ENCODE measurements around the gene CPA3. TPM values are rescaled to one million over a fixed set of nuclear protein-coding genes. Genes with fewer than 3 reads are reported as not detected.

CPA3 gene
- total RNA-seq, 8 experiments from 2014 or later = not detected

DNA sequence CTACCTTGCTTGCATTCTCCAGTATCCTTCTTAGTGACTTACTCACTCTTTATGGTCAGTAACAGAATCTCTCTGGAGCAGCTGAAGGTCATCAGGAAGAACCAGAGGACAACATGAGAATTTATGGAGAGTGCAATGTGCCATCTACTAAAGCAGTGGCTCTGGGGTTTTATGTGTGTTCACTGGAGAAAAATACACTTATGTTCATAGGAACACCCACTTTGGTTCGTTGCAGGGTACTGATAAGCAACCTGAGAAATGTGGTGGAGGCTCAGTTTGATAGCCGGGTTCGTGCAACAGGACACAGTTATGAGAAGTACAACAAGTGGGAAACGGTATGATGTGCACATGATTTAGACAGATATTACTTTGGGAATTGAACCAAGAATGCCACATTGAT, 24.6 kb upstream of the CPA3 start:
- no peak overlapping the region for H3K4me3 ChIP-seq
- no peak overlapping the region for H3K27ac ChIP-seq
- in situ Hi-C loops (cut with MboI; ENCODE audit: low pct_unique_long_range_greater_than_20kb in 2 of 9, low sequenced_read_pairs in 9 of 9, unreplicated experiment in 9 of 9) = no loop called here
- ATAC-seq (replicated peaks in 6 of 8) = no peak
- 20 to 92% (median 80%) methylated on average over 1 to 4 of the region's 4 CpGs; no CpG with 5 or more reads in 2 of the 10 experiments for WGBS, 10 experiments
- peaks cover 0 to 8% of the 10 kb centered on the region in 2 donors for H3K4me1 ChIP-seq (replicated peaks in 1 of 2)

DNA sequence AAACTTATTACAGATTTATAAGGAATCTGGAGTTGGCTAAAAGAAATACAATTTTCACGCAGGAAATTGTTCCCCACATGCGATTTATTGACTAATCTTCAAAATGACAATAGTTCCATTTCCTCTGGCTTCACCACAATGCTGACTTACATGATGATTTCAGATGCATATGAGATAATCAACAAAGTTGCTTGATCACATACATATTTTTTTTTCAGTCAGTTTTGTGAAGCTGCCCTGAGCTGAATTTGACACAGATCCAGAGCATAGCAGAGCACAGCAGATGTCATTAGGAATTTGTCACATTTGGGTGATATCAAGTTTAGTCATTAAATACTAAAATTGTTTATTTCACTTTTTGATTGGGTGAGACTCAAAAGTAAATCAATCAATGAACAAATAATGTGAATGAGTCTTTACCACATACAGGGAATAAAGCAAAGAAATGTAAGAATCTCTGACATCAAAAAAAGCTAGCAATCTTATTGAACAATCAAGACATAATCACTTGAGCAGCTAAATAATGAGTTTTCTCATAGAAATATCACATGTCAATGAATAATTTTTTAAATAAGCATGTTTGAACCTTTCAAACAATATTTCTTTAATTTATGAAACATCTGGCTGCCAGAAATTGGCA, 19.2 kb upstream of the CPA3 start:
- peaks cover 0 to 8% of the 10 kb centered on the region in 2 donors for H3K4me1 ChIP-seq (replicated peaks in 1 of 2)
- 25 to 100% (median 95%) methylated on average over 1 to 2 of the region's 2 CpGs; no CpG with 5 or more reads in 2 of the 10 experiments for WGBS, 10 experiments
- in situ Hi-C loops (cut with MboI; ENCODE audit: low pct_unique_long_range_greater_than_20kb in 2 of 9, low sequenced_read_pairs in 9 of 9, unreplicated experiment in 9 of 9) = no loop called here
- ATAC-seq (replicated peaks in 6 of 8) = peak in 1 of 8 experiments; percentile 34
- no peak overlapping the region for H3K27ac ChIP-seq
- no peak overlapping the region for H3K4me3 ChIP-seq

DNA sequence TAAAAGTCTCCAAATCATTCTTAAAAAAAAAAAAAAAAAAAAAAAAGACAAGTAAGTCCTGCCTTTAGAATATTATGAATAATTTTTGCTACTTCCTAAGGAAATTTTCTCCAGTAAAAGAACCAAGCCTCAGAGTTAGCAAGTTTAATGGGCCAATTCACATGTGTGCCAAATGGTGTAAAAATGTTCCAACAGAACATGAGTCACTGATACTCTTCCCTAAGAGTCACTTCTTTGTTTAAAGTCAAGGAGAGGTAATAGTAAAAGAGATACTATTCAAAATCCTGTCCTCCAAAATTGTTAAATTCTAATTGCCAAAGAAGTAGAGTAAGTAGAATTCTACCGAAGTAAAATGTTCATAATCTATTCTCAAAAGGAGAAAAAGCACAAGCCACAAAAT, 17.7 kb upstream of the CPA3 start:
- 0 to 100% (median 50%) methylated on average over 1 of the region's 1 CpG; no CpG with 5 or more reads in 1 of the 10 experiments for WGBS, 10 experiments
- in situ Hi-C loops (cut with MboI; ENCODE audit: low pct_unique_long_range_greater_than_20kb in 2 of 9, low sequenced_read_pairs in 9 of 9, unreplicated experiment in 9 of 9) = no loop called here
- H3K4me1 ChIP-seq (replicated peaks in 1 of 2) = no peaks in the 10 kb centered on the region
- no peak overlapping the region for H3K4me3 ChIP-seq
- peak in 2 of 8 experiments; percentile 60 to 61 for ATAC-seq (replicated peaks in 6 of 8)
- H3K27ac ChIP-seq = no peak overlapping the region

DNA sequence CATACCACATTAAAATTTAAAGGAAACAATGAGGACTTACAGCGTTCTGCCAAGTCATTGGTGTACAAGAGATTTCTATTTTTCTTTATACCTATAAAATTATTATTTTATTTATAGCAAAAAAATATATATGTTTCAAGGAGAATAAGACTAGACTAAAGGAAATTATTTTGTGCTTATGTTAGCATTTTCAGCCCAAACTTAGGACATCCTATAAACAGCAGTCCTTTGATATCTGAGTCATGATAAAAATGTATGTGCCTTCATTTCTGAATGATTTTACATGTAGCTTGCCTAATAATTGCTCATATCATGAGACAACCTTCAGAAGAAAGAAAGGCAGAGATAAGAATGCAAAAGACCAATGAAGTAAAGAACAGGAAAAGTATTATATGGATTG, 16.7 kb upstream of the CPA3 start:
- ATAC-seq (replicated peaks in 6 of 8) = no peak
- Histone ChIP-seq H3K27ac (no peak overlapping the region), H3K4me1 (replicated peaks in 1 of 2) (no peaks in the 10 kb centered on the region), H3K4me3 (no peak overlapping the region)
- WGBS, 10 experiments = 57 to 100% (median 97%) methylated on average over 1 of the region's 1 CpG; no CpG with 5 or more reads in 2 of the 10 experiments
- in situ Hi-C loops (cut with MboI; ENCODE audit: low pct_unique_long_range_greater_than_20kb in 2 of 9, low sequenced_read_pairs in 9 of 9, unreplicated experiment in 9 of 9) = no loop called here

DNA sequence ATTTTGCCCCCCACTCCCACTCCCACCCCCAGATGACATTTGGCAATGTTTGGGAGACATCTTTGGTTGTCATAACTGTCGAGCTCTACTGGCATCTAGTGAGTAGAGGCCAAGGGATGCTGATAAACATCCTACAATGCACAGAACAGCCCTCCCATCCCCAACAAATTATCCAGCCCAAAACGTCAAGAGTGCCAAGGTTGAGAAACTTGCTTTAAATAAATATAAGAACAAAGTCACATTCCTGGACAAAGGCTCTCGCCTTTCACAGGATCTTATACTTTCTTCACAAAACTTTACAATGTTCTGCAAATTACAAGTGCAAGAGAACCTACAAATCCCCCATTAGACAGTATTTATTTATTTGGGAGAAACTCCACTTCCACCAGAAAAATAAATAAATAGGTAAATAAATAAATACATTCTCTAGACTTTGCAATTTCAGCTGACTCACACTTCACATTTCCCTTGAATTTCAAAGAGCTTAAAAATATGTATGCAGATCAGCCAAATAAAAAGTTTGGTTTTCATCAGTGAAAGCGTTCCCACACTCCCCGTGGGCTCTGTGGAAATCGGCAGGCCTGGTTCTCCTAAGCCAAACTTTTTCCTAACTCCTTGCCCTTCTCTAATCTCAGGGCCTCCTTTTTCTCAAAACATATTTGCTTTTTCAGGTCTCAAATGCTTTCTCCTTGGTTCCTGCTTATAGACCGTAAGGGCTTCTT, 12.7 kb upstream of the CPA3 start:
- H3K4me1 ChIP-seq (replicated peaks in 1 of 2) = no peaks in the 10 kb centered on the region
- 41 to 96% (median 80%) methylated on average over 3 to 7 of the region's 7 CpGs for WGBS, 10 experiments
- H3K4me3 ChIP-seq = no peak overlapping the region
- no peak overlapping the region for H3K27ac ChIP-seq
- in situ Hi-C loops (cut with MboI; ENCODE audit: low pct_unique_long_range_greater_than_20kb in 2 of 9, low sequenced_read_pairs in 9 of 9, unreplicated experiment in 9 of 9) = loop anchor here in 1 of 9 experiments (10.0 kb wide), 1 partner anchor 92 kb away; no protein-coding TSS in a partner anchor
- peak in 2 of 8 experiments; percentile 52 to 59 for ATAC-seq (replicated peaks in 6 of 8)

DNA sequence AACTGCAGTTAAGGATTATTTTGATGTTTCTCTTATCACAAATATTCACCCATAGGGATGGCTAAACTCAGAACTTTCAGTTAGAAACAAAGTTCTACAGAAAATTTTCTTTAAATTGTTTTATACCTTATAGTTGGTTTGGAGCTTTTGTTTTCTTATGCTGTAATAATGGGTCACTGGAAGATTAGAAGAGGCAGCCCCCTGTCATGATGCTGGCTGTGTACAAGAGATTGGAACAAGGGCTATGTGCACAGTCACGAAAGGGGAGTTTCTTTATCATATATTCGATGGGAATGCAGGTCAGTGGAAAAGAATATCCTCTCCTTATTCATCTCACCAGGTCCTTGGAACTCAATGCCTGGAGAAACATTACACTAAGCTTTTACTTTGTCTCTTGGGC, 12.0 kb upstream of the CPA3 start:
- in situ Hi-C loops (cut with MboI; ENCODE audit: low pct_unique_long_range_greater_than_20kb in 2 of 9, low sequenced_read_pairs in 9 of 9, unreplicated experiment in 9 of 9) = loop anchor here in 1 of 9 experiments (10.0 kb wide), 1 partner anchor 92 kb away; no protein-coding TSS in a partner anchor
- H3K4me1 ChIP-seq (replicated peaks in 1 of 2) = no peaks in the 10 kb centered on the region
- 70 to 94% (median 81%) methylated on average over 1 to 2 of the region's 2 CpGs for WGBS, 10 experiments
- no peak overlapping the region for H3K27ac ChIP-seq
- no peak overlapping the region for H3K4me3 ChIP-seq
- ATAC-seq (replicated peaks in 6 of 8) = no peak

DNA sequence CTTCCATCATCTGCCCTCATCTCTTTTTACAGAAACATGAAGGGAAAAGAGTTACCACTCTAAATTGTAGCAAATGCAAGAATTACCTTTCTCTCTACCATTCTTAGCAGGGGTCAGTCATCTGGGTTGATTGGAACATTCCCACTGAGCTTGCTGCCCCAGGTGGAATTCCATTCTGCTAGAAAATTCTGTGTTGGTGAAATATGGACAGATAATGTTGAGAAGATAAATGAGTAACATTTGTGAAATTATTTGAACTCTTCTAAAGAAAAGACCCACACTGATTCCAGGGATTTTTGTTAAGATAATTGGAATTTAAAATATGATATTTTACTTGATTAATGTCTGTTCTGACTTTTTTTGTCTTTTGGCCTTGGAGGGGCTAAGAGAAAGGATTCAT, 11.0 kb upstream of the CPA3 start:
- Histone ChIP-seq H3K27ac (no peak overlapping the region), H3K4me1 (replicated peaks in 1 of 2) (no peaks in the 10 kb centered on the region), H3K4me3 (no peak overlapping the region)
- no peak for ATAC-seq (replicated peaks in 6 of 8)
- in situ Hi-C loops (cut with MboI; ENCODE audit: low pct_unique_long_range_greater_than_20kb in 2 of 9, low sequenced_read_pairs in 9 of 9, unreplicated experiment in 9 of 9) = loop anchor here in 1 of 9 experiments (10.0 kb wide), 1 partner anchor 91 kb away; no protein-coding TSS in a partner anchor

DNA sequence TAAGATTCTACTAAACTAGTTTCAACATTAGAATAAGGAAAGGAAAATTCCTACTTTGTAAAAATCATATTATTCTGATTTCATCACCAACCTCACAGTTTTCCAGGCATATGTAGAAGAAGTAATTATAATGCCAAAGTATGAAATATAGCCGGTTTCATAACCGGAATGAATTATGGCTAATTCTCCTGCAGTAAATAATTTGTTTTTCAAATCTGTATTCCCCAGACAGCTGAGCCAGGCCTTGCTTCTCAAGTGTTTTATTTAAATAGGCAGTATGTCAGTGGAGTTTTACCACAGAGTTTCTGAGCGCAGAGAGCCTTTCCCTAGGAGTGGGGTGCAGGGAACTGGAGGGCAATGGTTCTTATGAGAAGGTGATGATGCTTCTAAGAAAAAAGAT, 8.7 kb upstream of the CPA3 start:
- ATAC-seq (replicated peaks in 6 of 8) = peak in 5 of 8 experiments; percentile 16 to 74 (median 57)
- in situ Hi-C loops (cut with MboI; ENCODE audit: low pct_unique_long_range_greater_than_20kb in 2 of 9, low sequenced_read_pairs in 9 of 9, unreplicated experiment in 9 of 9) = loop anchor here in 1 of 9 experiments (10.0 kb wide), 1 partner anchor 88 kb away; no protein-coding TSS in a partner anchor
- Histone ChIP-seq H3K4me1 (replicated peaks in 1 of 2) (no peaks in the 10 kb centered on the region), H3K27ac (no peak overlapping the region), H3K4me3 (no peak overlapping the region)
- WGBS, 10 experiments = 0 to 100% (median 85%) methylated on average over 2 to 3 of the region's 3 CpGs; no CpG with 5 or more reads in 1 of the 10 experiments

DNA sequence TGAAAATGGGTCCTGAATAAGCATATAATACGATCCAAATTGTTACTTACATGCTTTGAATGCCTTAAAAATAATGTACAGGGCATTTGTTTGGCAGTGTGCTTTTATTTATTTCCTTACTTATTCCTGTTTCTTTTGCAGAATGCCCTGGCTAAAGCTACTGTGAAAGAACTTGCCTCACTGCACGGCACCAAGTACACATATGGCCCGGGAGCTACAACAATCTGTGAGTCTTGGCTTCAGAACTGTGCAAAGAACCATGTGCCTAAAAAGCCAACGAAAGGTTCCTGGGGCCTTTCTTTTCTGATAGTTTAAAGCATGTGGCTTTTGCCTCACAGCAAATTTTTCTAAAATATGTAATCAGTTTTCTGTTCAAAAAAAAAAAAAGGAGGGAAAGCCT, 7.8 kb upstream of the CPA3 start:
- Histone ChIP-seq H3K27ac (no peak overlapping the region), H3K4me1 (replicated peaks in 1 of 2) (no peaks in the 10 kb centered on the region)
- 27 to 96% (median 90%) methylated on average over 2 to 4 of the region's 4 CpGs for WGBS, 10 experiments

DNA sequence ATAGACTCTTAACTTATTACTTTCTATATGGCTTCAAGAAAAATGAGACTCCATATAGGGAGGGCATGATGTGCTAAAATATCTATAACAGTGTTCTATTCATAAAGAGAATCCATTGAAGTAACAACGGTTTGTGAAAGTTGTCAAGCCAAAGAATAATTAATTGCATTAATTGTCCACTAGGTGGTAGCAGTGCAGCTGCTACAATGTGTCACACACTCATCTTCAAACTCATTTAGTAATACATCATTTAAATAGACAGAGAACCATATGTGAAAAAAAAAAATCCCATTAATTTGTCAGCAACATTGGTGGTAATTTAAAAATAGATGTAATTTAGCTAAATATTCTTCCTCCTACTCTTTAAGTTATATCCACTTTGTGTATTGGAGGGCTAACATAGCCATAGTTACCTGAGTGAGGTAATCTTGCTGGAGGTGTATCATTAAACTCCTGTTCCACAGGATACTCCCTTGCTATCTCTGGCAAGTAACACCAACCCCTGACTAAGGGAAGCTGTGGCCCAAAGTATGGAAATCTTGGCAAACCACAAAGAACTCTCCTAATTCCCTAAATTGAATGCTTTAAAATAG, 3.7 kb upstream of the CPA3 start:
- Histone ChIP-seq H3K4me3 (no peak overlapping the region), H3K27ac (no peak overlapping the region), H3K4me1 (replicated peaks in 1 of 2) (no peaks in the 10 kb centered on the region)
- WGBS, 10 experiments = 0 to 83% (median 15%) methylated on average over 1 of the region's 1 CpG
- ATAC-seq (replicated peaks in 6 of 8) = peak in 3 of 8 experiments; percentile 36 to 57 (median 54)
- in situ Hi-C loops (cut with MboI; ENCODE audit: low pct_unique_long_range_greater_than_20kb in 2 of 9, low sequenced_read_pairs in 9 of 9, unreplicated experiment in 9 of 9) = no loop called here

More for the DNA sequence above, 7.8 kb upstream of the CPA3 start:
- in situ Hi-C loops (cut with MboI; ENCODE audit: low pct_unique_long_range_greater_than_20kb in 2 of 9, low sequenced_read_pairs in 9 of 9, unreplicated experiment in 9 of 9) = loop anchor here in 1 of 9 experiments (10.0 kb wide), 1 partner anchor 87 kb away; no protein-coding TSS in a partner anchor
- no peak for ATAC-seq (replicated peaks in 6 of 8)
- no peak overlapping the region for H3K4me3 ChIP-seq

DNA sequence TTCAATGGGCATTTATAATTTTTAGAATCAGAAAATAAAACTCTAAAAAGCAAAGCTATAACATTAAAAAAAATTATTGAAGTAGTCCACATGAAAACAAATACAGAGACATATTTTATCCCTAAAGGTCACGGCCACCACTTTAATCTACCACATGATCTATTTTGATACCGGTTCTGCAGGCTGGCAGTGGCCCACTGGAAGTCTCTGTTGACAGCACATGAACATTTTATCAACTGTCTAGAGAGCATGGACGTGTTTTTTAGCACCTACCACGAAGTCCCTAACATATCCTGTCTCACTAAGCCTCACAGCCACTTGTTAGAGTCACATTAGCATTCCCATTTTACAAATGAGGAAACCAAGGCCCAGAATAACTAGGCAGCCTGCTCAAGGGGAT, 1.8 kb upstream of the CPA3 start:
- ATAC-seq (replicated peaks in 6 of 8) = no peak
- WGBS, 10 experiments = 38 to 100% (median 77%) methylated on average over 1 to 4 of the region's 4 CpGs; no CpG with 5 or more reads in 1 of the 10 experiments
- H3K4me3 ChIP-seq = no peak overlapping the region
- no peak overlapping the region for H3K27ac ChIP-seq
- H3K4me1 ChIP-seq (replicated peaks in 1 of 2) = no peaks in the 10 kb centered on the region
- in situ Hi-C loops (cut with MboI; ENCODE audit: low pct_unique_long_range_greater_than_20kb in 2 of 9, low sequenced_read_pairs in 9 of 9, unreplicated experiment in 9 of 9) = no loop called here

DNA sequence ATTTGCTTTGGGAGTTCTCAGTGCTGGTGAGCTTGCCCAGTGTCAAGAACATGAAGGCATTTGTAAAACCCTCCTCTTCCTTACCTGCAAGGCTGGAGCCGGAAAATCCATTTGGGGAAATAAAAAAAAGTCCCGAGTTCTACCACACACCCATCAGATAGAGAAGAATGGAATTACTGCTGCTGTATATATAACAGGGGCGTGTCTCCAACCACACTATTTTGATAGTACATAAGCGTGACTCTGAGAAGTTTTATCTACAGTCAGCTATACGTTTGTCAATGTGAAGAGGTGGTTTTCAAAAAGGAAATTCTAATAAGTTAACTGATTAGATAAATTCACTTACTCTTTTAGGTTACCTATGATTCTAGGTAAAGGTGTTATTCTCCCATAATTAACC, 1.3 kb upstream of the CPA3 start:
- in situ Hi-C loops (cut with MboI; ENCODE audit: low pct_unique_long_range_greater_than_20kb in 2 of 9, low sequenced_read_pairs in 9 of 9, unreplicated experiment in 9 of 9) = no loop called here
- H3K4me3 ChIP-seq = no peak overlapping the region
- WGBS, 10 experiments = 74 to 100% (median 80%) methylated on average over 1 to 4 of the region's 5 CpGs; no CpG with 5 or more reads in 3 of the 10 experiments
- H3K4me1 ChIP-seq (replicated peaks in 1 of 2) = no peaks in the 10 kb centered on the region
- ATAC-seq (replicated peaks in 6 of 8) = no peak
- no peak overlapping the region for H3K27ac ChIP-seq

DNA sequence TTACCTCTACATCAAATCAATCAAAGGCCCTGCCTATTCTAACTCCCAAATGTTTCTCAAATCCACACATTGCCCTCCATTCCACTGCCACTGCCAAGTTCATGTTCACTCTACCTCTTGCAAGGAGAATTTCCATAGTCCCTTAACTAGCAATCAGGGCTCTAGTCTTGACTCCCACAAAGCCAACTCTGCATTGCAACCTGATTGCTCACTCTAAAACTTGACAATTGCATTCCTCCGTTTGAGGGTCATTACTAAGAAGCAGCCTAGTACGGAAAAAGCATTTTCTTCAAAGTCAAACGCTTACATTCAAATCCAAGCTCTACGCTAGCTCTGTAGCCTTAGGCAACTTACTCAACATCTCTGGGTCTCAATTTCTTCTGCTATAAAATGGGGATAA, 1.2 kb downstream of the CPA3 start:
- H3K27ac ChIP-seq = no peak overlapping the region
- no peak for ATAC-seq (replicated peaks in 6 of 8)
- in situ Hi-C loops (cut with MboI; ENCODE audit: low pct_unique_long_range_greater_than_20kb in 2 of 9, low sequenced_read_pairs in 9 of 9, unreplicated experiment in 9 of 9) = no loop called here
- 57 to 100% (median 91%) methylated on average over 2 to 4 of the region's 4 CpGs; no CpG with 5 or more reads in 2 of the 10 experiments for WGBS, 10 experiments
- no peaks in the 10 kb centered on the region for H3K4me1 ChIP-seq (replicated peaks in 1 of 2)
- H3K4me3 ChIP-seq = no peak overlapping the region

Measured in motor neuron (in vitro differentiated cells).